GM20000 (cell line): Measurements from ENCODE around the gene CYTH2.

ENCODE experiments used
- DNase-seq: peaks from one replicate; pipeline ENCODE4 v3.0.0; 2012; ENCODE audit warnings: low spot score
- CTCF ChIP-seq: IDR thresholded peaks from 2 replicates; pipeline ENCODE4 v1.5.1; 2012; ENCODE audit warnings: mild to moderate bottlenecking, control low read depth; ENCODE audit errors: extremely low read depth, missing control alignments

The CYTH2 gene

GRCh38 chr19:48474084-48474592 lies 5.0 kb downstream of the CYTH2 start:
- TF ChIP-seq CTCF, result no peak
- DNase-seq, result no peak

DNA sequence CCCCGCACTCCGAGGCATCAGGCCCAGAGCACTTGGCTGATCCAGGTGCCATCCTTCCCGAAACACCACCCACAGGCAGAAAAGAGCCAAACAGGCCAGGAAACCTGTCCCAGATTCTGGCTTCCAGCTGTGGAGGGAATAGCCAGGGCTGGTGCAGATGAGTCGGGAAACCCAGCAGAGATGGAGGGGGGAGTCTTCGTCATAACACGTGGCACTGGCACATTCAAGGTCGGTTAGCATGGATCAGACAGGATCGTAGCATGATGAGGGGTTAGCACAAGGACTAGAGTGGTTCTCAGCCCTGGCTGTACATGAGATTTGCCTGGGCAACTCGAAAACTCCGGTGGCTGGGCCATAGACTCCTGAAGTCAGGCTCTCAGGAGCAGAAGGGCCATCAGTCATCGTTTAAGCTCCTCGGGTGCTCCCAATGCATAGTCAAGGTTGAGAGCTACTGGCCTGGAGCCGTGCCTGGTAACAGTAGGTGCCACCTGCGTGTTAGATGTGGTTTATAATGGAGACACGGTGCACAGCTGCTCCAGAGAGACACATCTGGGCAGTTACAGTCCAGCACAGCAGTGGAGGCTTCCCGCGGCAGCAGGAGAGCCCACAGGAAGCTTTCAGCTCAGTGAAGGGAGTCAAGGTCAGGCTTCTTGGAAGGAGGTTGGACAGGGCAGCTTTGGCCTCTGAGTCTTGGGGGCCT lies 6.3 kb downstream of the CYTH2 start:
- DNase-seq, result no peak
- TF ChIP-seq CTCF, result no peak

DNA sequence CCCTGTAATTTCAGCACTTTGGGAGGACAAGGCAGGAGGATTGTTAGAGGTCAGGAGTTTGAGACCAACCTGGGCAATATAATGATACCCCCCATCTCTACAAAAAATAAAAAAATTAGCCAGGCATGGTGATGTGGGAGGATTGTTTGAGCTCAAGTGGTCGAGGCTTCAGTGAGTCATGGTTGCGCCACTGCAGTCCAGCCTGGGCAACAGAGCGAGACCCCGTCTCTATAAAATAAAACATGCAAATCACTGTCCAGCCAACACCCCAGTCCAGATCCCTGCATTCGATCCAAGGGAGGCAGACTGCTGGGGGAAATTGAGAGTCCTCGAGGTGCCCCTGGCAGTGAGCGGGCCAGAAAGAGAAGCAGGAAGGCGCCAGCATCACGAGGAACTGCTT lies 7.0 kb downstream of the CYTH2 start:
- DNase-seq, result no peak
- TF ChIP-seq CTCF, result no peak

GRCh38 chr19:48477067-48477685 lies 8.0 kb downstream of the CYTH2 start:
- TF ChIP-seq CTCF, result no peak
- DNase-seq, result no peak

GRCh38 chr19:48477698-48478338 lies 8.6 kb downstream of the CYTH2 start:
- no peak for TF ChIP-seq CTCF
- no peak for DNase-seq

- no peak for TF ChIP-seq CTCF
- no peak for DNase-seq
These were observed 9.4 kb downstream of the CYTH2 start for GRCh38 chr19:48478339-48479256.
